GM21528 (cell line): ENCODE measurements around the gene OTULINL.

Source experiments
- ATAC-seq: cut with Tn5 transposase; IDR thresholded peaks from one replicate; pipeline ENCODE4 v1.9.1; 2021; ENCODE audit warnings: mild to moderate bottlenecking, moderate library complexity; ENCODE audit not compliant: unreplicated experiment, low FRiP score

OTULINL gene

DNA sequence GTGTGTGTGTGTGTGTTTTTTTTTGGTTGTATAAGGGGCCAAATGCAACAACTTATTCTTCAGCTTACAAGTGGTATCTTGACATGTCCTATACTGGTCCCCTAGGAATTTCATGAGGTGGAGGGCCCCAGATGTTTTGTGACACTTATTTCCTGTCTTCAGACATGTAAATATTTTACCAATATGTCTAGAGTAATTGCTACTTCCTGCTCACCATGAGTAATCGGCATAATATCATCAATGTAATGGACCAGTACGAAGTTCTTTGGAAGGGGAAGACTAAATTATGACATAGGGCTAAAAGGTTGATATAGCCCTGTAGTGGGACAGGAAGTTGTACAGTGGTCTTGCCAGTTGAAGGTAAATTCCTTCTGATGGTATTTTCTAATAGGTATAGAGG, 79.2 kb downstream of the OTULINL start:
- no peak for ATAC-seq
